Measurements from ENCODE around the gene STAB2.

DNA sequence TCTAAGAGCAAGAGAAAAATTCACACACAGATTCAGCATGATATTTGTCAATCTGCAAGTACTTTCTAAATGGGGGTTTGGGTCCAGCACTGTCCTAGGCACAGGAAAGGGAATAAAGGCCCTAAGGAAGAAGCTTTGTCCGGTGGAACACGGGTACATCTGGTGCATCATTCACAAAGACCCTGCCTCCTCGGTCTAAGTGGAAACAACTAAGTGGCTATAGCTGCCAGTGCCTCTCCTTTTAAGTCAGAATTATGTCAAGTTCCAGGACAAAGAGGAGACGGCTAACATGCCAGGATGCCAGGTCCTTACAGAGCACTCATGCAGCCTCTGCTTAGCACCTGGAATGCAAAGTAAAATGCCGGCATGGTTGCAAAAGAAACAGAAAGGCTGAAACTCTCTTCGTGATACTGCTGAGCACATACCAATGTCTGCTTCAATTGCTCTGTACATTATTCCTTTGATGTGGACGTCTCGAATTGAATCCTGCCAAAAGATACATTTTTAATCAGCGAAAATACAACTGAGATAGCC is 206.5 kb downstream of the STAB2 start:
- TF ChIP-seq, protein P1, sequence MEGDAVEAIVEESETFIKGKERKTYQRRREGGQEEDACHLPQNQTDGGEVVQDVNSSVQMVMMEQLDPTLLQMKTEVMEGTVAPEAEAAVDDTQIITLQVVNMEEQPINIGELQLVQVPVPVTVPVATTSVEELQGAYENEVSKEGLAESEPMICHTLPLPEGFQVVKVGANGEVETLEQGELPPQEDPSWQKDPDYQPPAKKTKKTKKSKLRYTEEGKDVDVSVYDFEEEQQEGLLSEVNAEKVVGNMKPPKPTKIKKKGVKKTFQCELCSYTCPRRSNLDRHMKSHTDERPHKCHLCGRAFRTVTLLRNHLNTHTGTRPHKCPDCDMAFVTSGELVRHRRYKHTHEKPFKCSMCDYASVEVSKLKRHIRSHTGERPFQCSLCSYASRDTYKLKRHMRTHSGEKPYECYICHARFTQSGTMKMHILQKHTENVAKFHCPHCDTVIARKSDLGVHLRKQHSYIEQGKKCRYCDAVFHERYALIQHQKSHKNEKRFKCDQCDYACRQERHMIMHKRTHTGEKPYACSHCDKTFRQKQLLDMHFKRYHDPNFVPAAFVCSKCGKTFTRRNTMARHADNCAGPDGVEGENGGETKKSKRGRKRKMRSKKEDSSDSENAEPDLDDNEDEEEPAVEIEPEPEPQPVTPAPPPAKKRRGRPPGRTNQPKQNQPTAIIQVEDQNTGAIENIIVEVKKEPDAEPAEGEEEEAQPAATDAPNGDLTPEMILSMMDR (IDR thresholded peaks at IDR 0.05): no peak
- no peak for TF ChIP-seq ZFX (IDR thresholded peaks at IDR 0.05; ENCODE audit: borderline replicate concordance)
